NCI-H2227 (cell line): ENCODE results near the gene TEX22.

ENCODE experiments used
- DNase-seq: peaks from one replicate; lab custom pipeline; 2025; ENCODE audit not compliant: unreplicated experiment; lab: John Stamatoyannopoulos, UW

TEX22 gene

DNA sequence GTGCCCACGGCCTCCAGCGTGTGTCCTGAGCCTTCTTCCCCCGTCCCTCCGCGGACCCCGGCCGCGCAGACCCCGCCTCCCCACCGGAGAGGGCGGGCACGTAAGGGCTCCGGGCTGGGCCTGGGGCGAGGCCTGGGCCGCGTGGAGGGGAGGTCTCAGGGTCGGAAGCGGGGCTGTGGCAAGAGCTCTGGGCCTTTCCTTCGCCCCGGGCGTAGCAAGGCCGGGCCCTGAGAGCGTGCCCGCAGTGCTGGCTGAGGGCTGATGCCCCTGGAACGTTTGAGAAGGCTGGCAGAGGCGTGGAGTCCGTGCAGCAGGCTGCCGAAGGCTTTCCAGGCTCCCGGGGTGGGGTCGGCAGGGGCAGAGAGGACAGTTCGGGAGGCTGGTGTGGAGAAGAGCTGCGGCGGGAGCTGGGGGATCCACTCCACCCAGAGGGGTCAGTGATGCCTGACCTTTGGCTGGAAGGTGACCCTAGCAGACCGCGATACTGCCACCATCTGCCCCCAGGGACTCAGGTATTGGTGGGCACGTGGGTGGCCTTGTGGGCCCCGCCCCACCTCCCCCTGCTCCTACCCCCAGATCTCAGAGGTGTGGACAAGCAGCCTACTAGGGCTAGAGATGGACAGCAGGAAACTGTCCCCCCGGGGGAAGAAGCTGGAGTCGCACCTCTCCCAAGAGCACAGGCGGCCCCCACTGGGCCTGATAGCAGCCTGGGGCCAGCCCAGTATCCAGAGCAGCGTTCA is 558 bp downstream of the TEX22 start:
- peak; percentile 81 for DNase-seq

DNA sequence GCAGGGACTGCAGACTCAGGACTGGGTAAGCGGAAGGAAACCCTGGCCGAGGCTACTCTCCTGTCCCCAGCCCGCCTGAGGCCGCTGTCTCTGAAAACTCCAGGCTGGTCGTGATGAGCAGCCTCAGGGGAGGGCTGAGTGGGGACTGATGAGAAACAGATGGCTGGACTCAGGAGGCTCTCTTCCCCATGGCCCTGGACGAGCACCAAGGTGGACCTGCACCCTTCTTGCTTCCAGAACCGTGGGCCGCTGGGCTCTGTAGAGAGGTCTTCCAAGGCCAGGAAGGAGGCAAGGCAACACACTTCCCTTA is 1.1 kb downstream of the TEX22 start:
- DNase-seq = no peak

DNA sequence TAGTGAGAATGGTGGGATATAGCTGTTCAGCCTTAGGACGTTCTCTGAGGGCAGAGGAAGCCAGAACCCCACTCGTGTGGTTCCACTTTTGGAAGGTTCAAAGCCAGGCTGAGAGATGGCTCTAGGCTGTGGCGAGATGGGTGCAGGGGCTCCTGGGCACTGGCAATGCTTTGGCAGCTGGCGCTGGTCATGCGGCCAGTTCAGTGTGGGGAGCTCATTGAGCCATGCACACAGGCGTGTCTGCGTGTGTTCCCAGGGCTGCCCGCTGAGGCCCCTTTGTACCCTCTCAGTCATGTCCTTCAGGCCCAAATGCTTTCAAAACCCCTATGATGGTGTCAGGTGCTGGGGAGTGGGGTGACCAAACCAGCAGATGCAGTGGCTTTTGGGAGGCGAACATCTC is 1.7 kb downstream of the TEX22 start:
- no peak for DNase-seq

DNA sequence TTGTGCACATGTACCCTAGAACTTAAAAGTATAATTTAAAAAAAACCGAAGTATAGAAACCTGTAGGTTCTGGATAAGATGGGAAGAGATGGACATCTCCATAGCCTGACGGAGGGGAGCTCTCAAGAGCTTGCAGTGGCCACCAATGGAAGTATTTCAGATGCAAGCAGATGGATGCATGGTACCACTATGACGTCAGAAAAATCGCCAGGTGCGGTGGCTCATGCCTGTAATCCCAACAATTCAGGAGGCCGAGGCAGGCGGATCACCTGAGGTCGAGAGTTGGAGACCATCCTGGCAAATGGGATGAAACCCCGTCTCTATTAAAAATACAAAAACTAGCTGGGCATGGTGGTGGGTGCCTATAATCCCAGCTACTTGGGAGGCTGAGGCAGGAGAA is 3.4 kb downstream of the TEX22 start:
- DNase-seq = no peak

DNA sequence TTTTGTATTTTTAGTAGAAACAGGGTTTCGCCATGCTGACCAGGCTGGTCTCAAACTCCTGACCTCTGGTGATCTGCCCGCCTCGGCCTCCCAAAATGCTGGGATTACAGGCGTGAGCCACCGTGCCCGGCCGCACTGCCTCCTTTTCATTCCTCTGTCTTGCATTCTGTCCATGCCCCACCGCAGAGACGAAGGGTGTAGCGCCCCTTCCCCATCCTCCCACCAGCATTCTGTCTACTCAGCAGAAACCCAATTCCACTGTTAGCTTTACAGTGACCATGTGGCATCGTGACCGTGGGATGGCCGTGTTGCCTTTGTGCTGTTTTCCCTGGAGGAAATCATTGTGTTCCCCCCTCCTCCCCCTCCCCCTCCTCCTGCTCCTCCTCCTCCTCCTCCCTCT is 10.3 kb downstream of the TEX22 start:
- DNase-seq = no peak

DNA sequence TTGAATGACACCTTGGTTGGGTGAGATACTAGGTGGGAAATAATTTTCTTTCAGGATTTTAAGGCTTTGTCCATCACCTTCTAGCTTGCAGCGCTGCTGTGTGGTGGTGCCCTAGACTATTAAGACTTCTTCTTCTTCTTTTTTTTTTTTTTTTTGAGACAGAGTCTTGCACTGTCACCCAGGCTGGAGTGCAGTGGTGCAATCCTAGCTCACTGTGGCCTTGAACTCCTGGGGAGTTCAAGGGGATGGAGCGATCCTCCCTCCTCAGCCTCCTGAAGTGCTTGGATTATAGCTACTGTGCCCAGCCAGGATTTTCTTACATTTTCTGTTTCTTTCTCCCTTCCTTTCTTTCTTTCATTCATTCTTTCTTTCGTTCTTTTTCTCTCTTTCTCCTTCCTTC is 11.0 kb downstream of the TEX22 start:
- no peak for DNase-seq

DNA sequence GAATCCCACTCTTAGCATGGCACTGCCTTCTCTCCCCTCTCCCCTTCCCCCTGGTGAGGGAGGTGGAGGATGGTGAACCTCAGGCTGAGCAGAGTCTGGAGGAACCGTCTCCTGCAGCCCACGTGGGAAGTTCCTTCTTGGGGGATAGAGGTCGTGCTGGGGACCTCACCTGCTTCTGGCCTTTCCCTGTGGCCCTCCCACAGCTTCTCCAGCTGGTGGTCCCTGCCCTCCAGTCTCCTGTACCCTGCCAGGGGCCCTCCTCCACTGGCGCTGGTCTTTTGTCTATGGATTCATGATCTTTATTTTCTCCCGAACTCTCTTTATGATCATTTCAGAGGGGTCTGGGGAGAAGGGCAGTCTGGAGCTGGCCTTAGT is 12.3 kb downstream of the TEX22 start:
- no peak for DNase-seq

DNA sequence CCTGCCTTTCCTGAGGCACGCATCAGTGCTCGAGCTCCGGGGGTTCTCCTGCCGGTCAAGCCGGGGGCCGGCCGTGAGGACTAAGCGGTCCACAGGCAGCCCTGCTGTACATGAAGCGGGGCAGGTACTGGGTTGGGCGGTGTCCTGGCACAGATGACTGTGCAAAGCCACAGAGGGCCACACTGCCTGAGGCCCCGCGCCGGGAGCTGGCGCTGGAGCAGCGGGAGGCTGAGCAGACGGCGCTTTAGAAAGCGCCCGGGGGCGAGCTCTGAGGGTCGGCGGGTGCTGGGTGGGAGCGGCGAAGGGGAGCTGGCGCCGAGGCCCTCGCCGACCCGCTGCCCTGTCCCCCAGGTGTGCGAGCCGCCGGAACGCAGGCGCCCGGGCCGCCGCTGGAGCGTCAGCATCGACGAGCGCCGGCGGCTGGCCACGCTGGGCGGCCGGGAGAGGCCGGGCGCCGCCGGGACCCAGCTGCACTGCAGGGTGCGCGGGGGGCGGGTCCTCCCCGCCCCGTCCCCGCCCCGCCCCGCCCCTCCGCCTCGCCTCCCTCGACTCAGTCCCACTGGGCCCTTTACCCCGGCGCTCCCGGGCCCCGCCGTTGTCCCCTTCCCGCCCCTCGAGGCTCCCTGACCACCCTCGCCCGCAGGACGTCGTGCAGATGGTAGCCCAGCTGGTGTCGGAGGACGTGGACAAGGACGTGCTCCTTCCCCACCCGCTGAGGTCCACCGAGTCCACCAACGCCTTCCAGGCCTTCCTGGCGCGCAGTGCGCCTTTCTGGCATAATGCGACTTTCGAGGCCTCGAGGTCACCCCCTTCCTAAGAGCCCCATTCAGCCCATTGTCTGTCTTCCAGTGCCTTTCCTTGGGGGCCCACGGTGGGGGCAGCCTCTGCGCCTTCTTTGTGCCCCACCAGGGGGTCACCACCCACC is 12.9 kb downstream of the TEX22 start:
- DNase-seq = no peak

DNA sequence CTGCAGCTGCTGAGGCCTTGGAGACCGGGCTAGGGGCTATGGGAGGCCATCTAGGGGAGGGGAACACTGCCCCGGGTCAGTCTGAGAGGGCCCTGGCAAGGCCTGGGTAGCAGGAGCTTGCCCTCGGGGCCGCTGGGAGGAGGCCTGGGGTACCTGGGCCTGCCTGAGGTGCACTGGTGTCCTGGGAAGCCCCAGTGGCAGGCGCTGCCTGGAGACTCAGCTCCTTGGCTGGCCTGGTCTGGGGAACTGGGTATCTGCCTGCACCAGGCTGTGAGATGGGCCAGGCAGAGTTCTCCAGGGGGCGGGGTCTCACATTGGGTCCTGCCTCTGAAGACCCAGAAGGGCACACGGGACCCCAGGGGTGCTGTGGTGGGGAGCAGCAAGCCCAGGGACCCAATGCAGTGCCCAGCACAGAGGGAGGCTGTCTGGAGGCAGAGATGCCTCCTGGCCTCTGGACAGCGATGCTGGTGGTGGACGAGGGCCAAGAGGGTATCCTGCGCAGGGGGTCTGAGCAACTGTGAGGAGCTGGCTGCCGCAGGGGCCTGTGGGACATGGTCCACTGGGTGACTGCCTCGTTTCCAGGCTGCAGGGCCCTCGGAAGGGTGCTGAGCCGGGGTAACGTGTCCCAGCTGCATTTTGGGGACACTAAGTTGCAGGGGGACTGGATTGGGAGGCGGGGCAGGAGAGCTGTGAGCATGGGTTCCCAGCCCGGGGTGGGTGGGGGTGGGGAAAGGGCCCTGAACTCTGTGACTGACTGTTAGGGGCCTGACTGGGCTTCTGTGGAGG is 13.8 kb downstream of the TEX22 start:
- DNase-seq = no peak

DNA sequence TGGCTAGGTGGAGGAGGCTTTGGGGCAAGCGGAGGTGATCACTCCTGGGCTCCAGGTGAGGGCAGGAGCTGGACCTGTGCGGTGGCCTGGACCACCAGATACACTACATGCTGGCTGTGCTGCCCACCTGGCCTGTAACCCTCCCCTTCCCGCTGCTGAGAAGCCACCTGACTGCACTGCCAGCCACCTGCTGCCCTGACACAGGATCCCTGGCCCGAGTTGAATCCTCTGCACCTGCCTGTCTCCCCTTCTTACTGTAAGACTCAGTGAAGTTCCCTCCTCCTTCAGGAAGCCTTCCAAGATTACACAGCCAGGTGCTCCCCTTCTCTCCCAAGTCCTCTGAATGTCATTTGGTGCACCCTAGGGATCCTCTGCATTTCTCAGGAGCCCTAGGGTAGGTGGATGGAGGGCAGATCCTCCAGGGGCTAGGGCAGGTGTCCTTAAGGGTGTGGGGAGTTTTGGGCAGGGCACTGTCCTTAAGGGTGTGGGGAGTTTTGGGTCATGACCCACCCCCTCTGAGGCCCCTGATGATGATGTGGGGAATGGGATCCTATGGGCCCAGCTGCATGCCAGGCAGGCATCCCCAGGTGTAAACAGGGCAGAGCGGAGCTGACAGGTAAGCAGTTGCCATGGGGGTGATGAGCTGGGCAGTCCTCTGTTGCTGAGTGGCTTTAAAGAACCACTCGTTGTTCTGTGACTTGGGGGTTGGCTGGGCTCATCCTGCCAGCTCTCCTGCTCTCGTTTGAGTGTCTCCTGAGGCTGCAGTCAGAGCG is 14.6 kb downstream of the TEX22 start:
- DNase-seq = no peak

DNA sequence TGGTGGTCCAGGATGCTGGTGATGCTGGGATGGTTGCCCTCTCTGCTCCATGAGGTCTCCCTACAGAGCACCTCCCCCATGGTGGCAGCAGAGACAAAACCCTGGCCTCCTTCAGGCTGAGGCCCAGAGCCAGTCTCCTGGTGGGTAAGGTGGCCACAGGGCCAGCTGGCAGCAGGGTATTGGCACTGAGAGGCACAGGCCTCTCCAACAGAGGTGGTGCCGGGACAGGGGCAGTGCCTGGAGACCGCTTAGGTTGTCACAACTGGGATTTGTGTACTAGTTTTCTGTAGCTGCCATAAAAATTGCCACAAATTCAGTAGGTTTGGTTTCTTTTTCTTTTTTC is 15.2 kb downstream of the TEX22 start:
- no peak for DNase-seq

DNA sequence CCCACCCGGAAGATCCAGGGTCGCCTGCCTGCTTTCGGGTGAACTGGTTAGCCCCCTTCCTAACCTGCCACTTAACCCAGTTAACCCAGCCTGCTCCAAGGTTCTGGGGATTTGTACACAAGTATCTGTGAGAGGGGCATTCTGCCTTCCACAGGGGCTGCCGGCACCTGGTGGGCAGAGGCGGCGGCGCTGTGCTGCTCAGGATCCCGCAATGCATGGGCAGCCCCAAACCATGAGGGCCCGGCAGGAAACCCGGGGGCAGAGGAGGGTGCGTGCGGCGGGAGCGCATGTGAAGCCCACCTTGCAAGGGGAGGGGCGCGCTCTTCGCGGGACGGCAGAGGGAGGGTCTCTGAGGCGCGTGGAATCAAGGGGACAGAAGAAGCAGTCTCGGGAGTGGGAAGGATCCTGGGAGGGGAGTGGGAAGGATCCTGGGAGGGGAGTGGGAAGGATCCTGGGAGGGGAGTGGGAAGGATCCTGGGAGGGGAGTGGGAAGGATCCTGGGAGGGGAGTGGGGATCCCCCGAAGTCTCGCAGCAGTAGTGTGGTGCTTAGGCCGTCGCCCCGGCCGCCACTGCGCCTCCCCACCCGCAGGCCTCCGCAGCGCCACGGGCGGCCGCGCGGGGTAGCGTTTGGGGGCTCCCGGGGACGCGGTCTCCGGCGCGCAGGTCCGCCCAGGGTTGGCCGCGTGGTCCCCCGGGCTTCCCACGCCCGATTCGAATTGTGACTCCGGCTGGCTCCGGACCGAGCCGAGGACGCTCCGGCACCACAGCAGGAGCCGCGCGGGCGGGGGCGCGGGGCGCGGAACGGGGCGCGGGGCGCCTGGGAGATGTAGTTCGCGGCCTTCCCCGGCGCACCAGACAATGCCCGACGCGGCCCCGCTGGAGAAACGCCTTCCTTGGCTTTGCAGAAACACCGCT is 16.4 kb downstream of the TEX22 start:
- DNase-seq = peak; percentile 90

DNA sequence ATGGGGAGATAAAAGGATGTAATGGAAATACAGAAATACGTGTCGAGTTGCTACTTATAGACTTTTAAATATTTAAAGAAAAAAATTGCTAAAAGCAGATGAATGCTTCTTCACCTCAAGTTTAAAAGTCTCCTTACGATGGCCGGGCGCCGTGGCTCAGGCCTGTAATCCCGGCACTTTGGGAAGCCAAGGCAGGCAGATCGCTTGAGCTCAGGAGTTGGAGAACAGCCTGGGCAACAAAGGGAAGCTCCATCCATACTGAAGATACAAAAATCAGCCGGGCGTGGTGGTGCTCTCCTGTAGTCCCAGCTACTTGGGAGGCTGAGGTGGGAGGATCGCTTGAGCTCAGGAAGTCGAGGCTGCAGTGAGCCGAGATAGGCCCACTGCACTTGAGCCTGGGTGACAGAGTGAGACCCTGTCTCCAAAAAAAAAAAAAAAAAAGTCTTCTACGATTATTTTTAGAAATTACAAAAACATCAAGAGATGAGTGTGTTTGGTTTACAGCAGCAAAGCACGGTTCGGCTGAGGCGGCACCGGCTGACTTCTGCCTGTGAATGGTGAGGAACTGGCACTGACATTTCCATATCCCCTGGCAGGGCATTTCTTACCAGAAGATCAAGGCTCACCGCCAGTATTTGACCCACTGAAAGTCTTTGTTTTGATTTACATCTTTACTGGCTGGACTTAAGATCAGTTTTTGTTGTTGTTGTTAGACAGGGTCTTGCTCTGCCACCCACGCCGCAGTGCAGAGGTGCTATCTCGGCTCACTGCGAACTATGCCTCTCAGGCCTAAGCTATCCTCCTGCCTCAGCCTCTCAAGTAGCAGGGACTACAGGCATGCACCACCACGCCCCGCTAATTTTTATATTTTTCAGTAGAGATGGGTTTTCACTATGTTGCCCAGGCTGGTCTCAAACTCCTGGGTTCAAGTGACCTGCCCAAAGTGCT is 17.4 kb downstream of the TEX22 start:
- DNase-seq = no peak

DNA sequence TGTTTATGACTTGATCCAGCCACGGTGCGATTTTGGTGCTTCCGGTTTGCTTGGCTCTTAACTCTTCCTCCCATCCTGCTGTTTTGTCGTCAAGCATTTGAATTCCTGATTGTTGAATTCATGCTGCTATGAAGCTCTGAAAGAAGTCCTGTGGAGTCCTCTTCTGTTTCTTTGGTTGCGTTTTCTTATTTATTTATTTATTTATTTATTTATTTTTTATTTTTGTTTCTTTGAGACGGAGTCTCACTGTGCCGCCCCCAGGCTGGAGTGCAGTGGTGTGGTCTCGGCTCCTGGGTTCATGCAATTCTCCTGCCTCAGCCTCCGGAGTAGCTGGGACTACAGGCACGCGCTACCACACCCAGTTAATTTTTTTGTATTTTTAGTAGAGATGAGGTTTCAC is 18.3 kb downstream of the TEX22 start:
- no peak for DNase-seq

DNA sequence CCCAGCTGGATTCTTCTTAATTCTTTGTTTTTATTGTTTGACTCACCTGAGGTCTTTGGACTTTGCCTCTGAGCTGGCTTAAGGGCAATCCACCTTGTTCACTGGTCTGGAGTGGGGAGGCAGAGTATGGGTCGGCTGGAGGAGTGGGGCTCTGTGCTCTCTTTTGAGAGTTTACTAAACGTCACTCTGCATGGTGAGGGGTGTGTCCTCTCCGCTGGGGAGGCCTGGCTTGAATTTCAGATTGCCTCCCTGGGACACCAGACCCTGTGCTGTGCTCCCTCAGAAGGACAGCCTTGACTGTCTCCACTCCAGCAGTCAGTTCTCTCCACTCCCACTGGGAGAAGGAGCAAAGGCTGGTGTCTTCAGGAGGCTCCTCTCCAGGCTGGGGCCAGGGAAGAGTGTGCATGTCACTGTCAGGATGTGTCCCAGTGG is 19.4 kb downstream of the TEX22 start:
- no peak for DNase-seq

DNA sequence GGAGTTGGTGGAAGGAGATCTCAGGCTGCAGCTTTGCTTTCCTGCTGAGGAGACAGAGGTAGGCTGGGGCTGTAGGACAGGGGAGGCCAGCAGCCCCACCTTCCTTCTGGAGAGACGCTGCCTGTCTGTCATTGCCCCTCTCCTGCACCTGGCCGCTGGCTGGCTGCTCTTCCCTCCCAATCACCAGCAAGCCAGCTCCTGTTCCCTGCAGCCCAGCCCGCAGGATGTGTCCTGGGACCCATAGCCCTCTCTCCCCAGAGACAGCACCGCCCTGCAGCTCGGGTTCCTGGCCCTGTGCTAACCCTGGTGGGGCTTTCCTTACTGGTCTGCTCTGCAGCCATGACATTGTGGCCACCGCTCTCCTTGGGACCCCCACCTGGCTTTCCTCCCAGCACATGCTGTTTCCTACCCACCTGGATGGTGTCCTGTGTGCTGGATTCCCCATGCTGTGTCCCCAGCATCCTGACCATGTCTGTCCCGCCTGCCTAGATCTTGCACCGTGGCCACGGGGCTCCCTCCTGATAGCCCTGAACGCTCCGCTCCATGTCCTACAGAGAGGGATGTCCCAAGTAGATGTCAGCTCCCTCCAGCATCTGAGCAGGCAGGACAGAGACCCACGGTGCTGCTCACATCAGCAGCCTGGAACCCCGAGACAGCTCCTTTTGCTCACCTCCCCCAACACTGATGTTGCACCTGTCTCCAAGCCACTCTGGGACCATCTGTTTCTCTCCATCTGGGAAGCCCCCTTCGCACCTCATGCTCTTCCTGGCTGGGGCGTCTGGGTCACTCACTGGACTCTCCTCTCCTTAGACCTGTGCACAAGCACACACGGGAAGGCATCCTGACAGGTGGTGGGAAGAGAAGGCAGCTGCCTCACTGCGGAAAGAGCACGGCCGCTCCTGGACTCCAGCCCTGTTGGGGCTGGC is 20.2 kb downstream of the TEX22 start:
- DNase-seq = no peak

DNA sequence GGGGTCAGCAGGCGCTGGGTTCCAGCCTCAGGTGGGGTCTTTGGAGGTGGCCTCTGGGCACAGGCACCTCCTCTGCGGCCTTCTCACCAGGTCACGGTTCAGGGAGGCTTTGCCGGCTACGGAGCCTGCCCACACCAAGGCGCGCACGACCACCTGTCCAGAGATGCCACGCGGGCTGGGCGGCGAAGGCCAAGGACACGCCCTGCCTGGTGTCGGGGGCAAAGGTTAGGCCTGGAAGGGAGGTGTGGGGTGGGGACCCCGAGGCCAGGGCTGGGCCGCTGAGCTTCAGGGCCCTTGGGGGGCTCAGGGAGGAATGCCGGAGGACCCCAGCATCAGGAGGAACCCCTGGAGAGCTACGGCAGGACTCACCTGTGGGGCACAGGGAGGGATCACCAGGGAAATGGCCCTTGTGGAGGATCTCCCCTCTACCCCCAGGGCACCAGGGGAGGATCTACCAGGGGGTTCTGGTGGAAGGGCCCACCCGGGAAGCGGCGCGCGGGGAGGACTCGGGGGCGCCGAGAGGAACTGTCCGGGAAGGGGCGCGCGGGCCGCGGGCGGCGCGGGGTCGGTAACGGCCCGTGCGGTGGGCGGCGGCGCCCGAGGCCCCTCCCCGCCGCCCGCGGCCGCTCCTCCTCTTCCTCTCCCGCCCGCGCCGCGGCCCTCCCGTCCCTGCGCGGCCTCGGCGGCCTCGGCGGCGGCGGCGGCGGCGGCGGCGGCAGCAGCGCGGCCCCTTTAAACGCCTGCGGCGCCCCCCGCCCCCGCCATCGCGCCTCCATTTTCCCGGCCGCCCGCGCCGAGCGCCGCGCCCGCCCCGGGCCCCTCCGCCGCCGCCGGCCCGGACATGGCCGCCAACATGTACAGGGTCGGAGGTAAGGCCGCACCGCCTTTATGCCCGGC is 21.1 kb downstream of the TEX22 start, which contains the start of gene MTA1:
Gene MTA1, plus strand, starts transcription at position 633 of the 897 bp plus-strand sequence. Its CDS starts 209 bp downstream, at position 842.
- peak; percentile 66 for DNase-seq
